OCI-LY1 (cell line): ENCODE results near the gene BCAR3.

Experiments used
- EZH2 ChIP-seq: fragments of 200-600 bp; sonication (generic), shearing (Covaris generic); IDR thresholded peaks from 2 replicates; pipeline ENCODE4 v1.8.0; 2017; ENCODE audit warnings: borderline replicate concordance, mixed run types, mild to moderate bottlenecking, antibody characterized with exemption, low read length, moderate library complexity, mixed read lengths
- TF ChIP-seq, protein P1 (sequence below): fragments of 200-600 bp; sonication (generic), shearing (Covaris generic); IDR thresholded peaks from 2 replicates; pipeline ENCODE4 v1.5.1; 2017; ENCODE audit warnings: mild to moderate bottlenecking, antibody characterized with exemption, low read length, moderate library complexity, mixed read lengths

DNA sequence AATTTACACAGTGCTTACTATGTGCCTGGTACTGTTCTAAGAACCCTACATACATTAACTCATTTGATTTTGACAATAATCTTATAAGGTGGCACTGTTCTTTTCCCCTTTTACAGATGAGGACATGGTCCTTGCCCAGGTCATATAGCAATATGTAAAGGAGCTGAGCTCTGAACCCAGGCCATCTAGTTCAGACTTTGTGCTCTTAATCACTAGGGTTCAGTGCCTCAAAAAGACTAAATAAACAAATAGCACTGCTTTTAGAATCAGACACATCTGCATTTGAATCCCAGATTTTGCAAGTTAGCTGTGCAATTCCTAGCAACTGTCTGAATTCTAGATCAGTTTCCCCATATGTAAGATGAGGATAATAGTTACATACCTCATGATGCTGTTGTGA lies 8.7 kb upstream of the BCAR3 start:
- TF ChIP-seq EZH2: no peak
- TF ChIP-seq, protein P1, sequence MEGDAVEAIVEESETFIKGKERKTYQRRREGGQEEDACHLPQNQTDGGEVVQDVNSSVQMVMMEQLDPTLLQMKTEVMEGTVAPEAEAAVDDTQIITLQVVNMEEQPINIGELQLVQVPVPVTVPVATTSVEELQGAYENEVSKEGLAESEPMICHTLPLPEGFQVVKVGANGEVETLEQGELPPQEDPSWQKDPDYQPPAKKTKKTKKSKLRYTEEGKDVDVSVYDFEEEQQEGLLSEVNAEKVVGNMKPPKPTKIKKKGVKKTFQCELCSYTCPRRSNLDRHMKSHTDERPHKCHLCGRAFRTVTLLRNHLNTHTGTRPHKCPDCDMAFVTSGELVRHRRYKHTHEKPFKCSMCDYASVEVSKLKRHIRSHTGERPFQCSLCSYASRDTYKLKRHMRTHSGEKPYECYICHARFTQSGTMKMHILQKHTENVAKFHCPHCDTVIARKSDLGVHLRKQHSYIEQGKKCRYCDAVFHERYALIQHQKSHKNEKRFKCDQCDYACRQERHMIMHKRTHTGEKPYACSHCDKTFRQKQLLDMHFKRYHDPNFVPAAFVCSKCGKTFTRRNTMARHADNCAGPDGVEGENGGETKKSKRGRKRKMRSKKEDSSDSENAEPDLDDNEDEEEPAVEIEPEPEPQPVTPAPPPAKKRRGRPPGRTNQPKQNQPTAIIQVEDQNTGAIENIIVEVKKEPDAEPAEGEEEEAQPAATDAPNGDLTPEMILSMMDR: no peak
